HUDEP-2 (cell line): ENCODE data around the gene CRTAP.
A peak's percentile ranks its signal among the peaks of the same experiment; 100 is the strongest.
"Not testable (repeated sequence)": the region's sequence is repeated elsewhere in the genome, so short reads cannot be mapped to it uniquely, and the experiment has no call there.

Experiments
- DNase-seq, 76 experiments: peaks; one replicate each; lab custom pipeline; 2025; ENCODE audit not compliant: unreplicated experiment in 76 of 76; lab: John Stamatoyannopoulos, UW

CRTAP gene

DNA sequence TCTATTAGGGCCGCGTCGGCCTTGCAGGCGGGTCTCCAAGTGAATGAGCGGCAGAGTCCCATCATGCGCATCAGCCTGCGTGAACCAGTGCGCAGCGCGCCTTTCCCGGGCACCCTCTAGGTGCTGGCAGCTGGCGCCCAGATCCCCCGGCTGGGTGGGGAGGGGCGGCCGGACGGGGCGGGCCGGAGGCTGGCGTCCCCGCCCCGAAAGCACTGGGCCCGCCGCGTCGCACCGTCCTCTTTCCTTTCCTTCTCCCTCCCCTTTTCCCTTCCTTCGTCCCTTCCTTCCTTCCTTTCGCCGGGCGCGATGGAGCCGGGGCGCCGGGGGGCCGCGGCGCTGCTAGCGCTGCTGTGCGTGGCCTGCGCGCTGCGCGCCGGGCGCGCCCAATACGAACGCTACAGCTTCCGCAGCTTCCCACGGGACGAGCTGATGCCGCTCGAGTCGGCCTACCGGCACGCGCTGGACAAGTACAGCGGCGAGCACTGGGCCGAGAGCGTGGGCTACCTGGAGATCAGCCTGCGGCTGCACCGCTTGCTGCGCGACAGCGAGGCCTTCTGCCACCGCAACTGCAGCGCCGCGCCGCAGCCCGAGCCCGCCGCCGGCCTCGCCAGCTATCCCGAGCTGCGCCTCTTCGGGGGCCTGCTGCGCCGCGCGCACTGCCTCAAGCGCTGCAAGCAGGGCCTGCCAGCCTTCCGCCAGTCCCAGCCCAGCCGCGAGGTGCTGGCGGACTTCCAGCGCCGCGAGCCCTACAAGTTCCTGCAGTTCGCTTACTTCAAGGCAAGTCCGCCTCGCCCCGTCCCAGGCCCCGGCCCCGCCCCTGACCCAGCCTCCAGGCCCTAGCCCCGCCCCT, at the start of gene CRTAP:
Gene CRTAP, plus strand, starts transcription at position 243 of the 850 bp plus-strand sequence. Its CDS starts 64 bp downstream, at position 307.
- peak; percentile 50 to 98 (median 95) for DNase-seq

DNA sequence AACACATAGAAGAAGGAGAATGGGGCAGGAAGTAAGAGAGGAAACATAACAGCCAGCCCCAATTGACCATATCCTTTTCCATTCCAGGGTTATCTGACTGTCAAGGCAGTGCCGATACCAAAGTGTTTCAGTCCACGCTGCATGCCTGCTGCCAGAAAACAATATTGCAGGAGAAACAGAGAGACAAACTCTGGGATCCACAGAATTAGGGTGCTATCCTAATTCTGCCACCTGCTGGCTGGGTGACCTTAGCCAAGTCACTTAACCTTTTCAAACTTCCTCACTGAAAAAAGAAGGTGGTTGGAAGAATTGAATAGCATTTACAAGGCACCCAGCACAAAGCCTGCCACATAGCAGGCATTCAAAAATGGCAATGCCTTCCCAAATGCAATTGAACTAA, 48.9 kb upstream of the CRTAP start:
- peak in 20 of 76 experiments; percentile 2 to 39 (median 16) for DNase-seq

GRCh38 chr3:33067484-33067883, 46.3 kb upstream of the CRTAP start:
- DNase-seq: no peak

DNA sequence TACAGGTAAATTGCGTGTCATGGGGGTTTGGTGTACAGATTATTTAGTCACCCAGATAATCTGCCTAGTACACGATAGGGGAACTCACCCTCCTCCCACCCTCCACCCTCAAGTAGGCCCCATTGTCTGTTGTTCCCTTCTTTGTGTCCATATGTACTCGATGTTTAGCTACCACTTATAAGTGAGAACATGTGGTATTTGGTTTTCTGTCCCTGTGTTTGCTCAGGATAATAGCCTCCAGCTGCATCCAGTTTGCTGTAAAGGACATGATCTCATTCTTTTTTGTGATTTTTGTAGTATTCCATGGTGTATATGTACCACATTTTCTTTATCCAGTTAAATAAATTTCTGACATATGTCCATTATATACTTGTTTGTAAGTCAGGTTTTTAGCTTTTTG, 44.0 kb upstream of the CRTAP start:
- peak in 1 of 76 experiments; percentile 3 for DNase-seq

DNA sequence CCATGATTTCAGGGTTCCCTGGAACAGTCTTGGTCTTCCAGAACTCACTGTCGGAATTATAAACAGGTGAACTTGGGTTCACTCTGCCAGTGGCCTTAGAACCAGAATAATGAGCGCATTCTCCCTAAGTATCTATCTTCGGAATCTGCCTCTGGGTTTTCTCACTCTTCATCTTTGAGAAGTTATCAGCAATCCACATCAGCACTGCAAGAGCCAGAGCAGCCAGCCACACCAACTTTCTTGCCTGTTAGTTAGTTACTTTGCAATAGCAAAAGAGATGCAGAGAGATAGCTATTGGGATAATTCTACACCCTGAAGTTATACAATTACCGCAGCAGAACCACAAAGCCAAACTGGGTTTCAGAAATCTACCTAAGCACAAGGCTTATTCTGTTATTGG, 42.6 kb upstream of the CRTAP start:
- DNase-seq: no peak

- DNase-seq: no peak
Observed at GRCh38 chr3:33071946-33072345, 41.9 kb upstream of the CRTAP start.

GRCh38 chr3:33074217-33075067, 39.4 kb upstream of the CRTAP start:
- DNase-seq: peak in 61 of 76 experiments; percentile 3 to 77 (median 45)

DNA sequence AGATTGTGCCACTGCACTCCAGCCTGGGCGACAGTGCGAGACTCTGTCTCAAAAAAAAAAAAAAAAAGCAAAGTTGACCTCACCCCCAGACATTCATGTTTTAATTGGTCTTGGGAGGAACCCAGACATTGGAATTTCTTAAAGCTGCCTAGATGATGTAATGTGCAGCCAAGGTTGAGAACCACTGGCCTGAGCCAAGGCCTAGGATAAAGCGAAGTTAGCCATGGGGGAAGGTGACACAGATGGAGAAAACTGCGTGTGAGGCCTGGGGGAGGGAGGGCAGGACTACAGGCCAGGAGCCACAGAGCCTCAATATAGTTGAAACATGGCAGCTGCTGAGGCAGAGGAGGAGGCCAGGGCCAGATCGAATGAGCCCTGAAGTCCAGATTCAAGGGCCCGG, 37.8 kb upstream of the CRTAP start:
- DNase-seq: no peak

- no peak for DNase-seq
Observed at GRCh38 chr3:33076952-33077351, 36.9 kb upstream of the CRTAP start.

- DNase-seq: no peak
Observed at GRCh38 chr3:33077976-33078375, 35.8 kb upstream of the CRTAP start.

GRCh38 chr3:33079813-33080212, 34.0 kb upstream of the CRTAP start:
- DNase-seq: not testable (repeated sequence)

DNA sequence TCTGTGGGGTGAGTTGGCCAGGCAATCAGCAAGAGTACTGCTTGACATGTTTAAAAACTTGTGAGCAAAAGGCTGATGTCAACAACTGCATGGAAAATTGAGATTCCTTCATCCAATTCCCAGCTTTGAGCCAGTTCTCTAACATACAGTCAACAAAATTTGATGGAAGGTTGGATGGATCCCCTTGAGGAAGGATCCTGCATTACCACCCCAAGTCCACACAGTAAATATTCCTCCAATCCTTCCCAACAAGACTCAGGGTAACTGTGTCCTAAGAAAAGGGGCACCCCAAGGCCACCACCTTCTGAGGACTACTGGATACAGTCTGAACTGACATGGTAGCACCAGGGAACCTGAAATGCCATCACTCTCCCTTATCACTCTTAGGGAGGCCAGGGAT, 32.0 kb upstream of the CRTAP start:
- DNase-seq: no peak

GRCh38 chr3:33083958-33084357, 29.9 kb upstream of the CRTAP start:
- no peak for DNase-seq

DNA sequence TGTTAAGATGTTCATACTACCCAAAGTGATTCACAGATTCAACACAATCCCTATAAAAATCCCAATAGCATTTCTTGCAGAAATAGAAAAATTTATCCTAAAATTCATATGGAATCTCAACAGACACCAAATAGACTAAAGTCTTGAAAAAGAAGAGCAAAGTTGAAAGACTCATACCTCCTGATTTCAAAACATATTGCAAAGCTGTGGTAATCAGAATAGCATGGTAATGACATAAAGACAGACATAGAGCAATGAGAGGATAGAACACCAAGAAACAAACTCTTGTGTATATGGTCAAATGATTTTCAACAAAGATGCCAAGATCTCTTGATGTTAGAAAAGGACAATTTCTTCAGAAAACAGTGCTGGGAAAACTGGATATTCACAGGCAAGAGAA, 25.1 kb upstream of the CRTAP start:
- no peak for DNase-seq

GRCh38 chr3:33089515-33089914, 24.3 kb upstream of the CRTAP start:
- DNase-seq: no peak

DNA sequence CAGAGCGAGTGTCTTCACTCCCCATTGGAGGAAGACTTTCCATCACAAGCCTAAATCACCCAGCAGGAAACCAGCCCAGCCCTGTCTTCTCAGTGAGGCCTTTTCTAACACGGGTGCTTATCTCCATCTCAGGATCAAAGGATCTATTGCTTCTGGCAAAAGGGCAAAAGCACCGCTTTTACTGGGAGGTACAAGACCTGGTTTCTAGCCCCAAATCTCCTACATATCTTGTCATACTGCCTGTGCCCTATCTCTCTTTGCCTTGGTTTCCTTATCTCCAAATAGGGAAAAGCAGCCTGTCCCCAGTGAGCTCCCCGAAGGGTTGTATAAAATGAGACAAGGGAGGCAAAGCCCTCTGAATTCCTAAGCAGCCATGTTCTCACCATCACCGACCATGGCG, 22.1 kb upstream of the CRTAP start:
- DNase-seq: peak in 22 of 76 experiments; percentile 5 to 46 (median 20)

DNA sequence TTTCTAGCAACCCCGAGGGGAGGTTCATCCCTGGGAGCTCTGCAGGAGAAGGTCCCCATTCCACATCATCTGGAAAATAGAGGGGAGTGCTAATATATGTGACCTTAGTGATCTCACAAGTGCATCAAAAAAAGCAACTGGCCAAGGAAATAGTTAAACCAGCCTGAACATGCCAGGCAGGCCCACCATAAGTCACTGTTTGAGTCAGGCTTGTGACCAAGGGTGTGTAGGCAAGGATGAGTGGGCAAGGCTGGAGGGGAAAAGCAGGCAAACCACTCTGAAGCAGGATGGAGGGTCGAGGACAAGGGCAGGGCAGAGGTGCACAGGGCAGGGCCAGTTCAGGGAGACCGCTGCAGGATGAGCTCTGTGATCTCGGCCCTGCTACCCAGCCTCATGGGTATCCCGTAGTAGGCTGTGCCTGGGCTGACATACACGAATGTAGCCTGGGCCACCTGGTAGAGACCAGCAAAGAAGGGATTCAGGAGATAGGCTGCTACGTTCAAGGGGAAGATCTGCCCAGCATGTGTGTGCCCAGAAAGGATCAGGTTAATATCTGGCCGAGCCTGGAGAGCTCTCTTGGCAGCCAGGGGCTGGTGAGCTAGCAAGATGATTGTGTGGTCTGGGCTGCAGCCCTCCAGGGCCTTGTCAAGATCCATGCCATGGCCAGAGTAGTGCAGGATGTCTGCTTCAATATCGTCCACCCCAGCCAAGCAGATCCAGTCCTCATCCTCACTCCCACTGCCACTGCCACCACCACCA, 21.1 kb upstream of the CRTAP start:
- no peak for DNase-seq

DNA sequence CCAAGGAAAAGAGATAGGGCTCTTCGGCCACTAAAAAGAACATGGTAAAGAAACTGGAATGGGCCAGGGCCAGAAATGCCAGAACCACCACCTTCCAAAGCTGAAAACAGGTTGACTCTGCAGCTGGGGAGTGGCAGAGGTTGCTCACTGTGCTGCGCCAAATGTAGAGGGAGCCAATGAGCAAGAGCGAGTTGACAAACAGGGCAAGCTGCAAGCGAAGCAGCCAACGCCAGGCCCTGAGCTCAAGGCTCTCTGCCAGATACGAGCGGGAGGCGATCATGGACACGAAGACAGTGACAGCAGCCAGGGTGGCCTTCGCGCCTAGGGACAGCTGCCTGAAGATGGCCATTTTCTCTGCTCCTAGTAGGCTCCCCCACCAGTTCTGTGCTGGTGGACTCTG, 20.0 kb upstream of the CRTAP start:
- DNase-seq: no peak

GRCh38 chr3:33095436-33095835, 18.4 kb upstream of the CRTAP start:
- DNase-seq: no peak

- DNase-seq: peak in 42 of 76 experiments; percentile 8 to 63 (median 40)
Observed at GRCh38 chr3:33096093-33096868, 17.5 kb upstream of the CRTAP start.
